ENCODE measurements around the gene MMP3. TPM values are rescaled to one million over a fixed set of nuclear protein-coding genes. Genes with fewer than 3 reads are reported as not detected.

Gene MMP3
- total and polyA plus RNA-seq, 9 of the 15 experiments (the other 6 are each of a cell fraction or from before 2014, with no cell fraction given): not detected

- ATAC-seq: peak; percentile 87
Measured at GRCh38 chr11:102794382-102794781, 49.0 kb downstream of the MMP3 start.

More at GRCh38 chr11:102794382-102794781, 49.0 kb downstream of the MMP3 start:
- Histone ChIP-seq H2AFZ (ENCODE audit: low read depth, low read length) (no peak overlapping the region), H3K4me3 (no peak overlapping the region), H3K9ac (ENCODE audit: insufficient read depth in 1 of 2, low read depth in 2 of 2, low read length in 2 of 2) (no peak overlapping the region), H3K9me3 (replicated peaks; ENCODE audit: control insufficient read depth, insufficient read depth, low read depth, low read length) (no peaks in the 10 kb centered on the region), H3K9me1 (ENCODE audit: control insufficient read depth, insufficient read depth, low read length) (no peaks in the 10 kb centered on the region), H3K36me3 (ENCODE audit: control insufficient read depth, insufficient read depth, low read length) (no peaks in the 10 kb centered on the region), H3K4me1 (replicated peaks in 1 of 2; ENCODE audit: control insufficient read depth in 2 of 2, insufficient read depth in 2 of 2, low read length in 2 of 2) (no peaks in the 10 kb centered on the region), H3K27ac (ENCODE audit: extremely low read depth, low read depth, low read length) (no peak overlapping the region), H3K27me3 (ENCODE audit: control insufficient read depth in 2 of 2, insufficient read depth in 2 of 2, low read length in 2 of 2) (no peaks in the 10 kb centered on the region), H3K4me2 (ENCODE audit: insufficient read depth, low read length) (no peak overlapping the region), H4K20me1 (replicated peaks; ENCODE audit: control insufficient read depth, insufficient read depth, low read length) (no peaks in the 10 kb centered on the region), H3K79me2 (ENCODE audit: control insufficient read depth, insufficient read depth, low read length) (no peaks in the 10 kb centered on the region)
- TF ChIP-seq CBX1 (IDR thresholded peaks at IDR 0.05; ENCODE audit: low read depth): no peak
- TF ChIP-seq CTCF (IDR thresholded peaks at IDR 0.05 in 2 of 3, conservative IDR thresholded peaks at IDR 0.05 in 1 of 3; ENCODE audit: insufficient read depth in 2 of 3, low read depth in 1 of 3, low read length in 3 of 3): peak; percentile 41 to 59 (median 46)
- peak; percentile 14 for TF ChIP-seq CTCFL (IDR thresholded peaks at IDR 0.05; ENCODE audit: borderline replicate concordance, insufficient read depth, low read depth, low read length, poor library complexity, severe bottlenecking)
- no peak for TF ChIP-seq XRCC5 (IDR thresholded peaks at IDR 0.05; ENCODE audit: low read depth, low read length)
- no peak for TF ChIP-seq FOXJ3 (CRISPR knock-in tag; IDR thresholded peaks at IDR 0.05)
- 0 out of 4 replicates have a peak, but pooled peaks of 1 of the 2 experiments have one; percentile 9 for TF ChIP-seq RAD21 (CRISPR knock-in tag; conservative IDR thresholded peaks at IDR 0.05 in 1 of 2, IDR thresholded peaks at IDR 0.05 in 1 of 2)
- TF ChIP-seq IRF9 (tag; IDR thresholded peaks at IDR 0.05): no peak
- in situ Hi-C loops (cut with MboI) (no loop called here), intact Hi-C loops (cut with micrococcal nuclease) (no loop called here)
- peak; percentile 19 to 42 (median 21) for DNase-seq (ENCODE audit: extremely low read depth in 1 of 4, low spot score in 3 of 4)
- FAIRE-seq: no peak
- ChIA-PET CTCF (ENCODE audit: low intra/inter-chr PET ratio) (no interaction called here), POLR2A (interaction anchor here (0.7 kb wide), 1 partner anchor 1159 kb away, joined by 3 read pairs; no protein-coding TSS in a partner anchor)
- BruUV-seq (replicated peaks): no TSS peak
